ENCODE results near the gene SMG6. TPM values are rescaled to one million over a fixed set of nuclear protein-coding genes. Genes with fewer than 3 reads are reported as not detected.

Gene SMG6
- polyA plus RNA-seq, 1 of the 3 experiments (the other 2 are of a cell fraction): 15.7 TPM

DNA sequence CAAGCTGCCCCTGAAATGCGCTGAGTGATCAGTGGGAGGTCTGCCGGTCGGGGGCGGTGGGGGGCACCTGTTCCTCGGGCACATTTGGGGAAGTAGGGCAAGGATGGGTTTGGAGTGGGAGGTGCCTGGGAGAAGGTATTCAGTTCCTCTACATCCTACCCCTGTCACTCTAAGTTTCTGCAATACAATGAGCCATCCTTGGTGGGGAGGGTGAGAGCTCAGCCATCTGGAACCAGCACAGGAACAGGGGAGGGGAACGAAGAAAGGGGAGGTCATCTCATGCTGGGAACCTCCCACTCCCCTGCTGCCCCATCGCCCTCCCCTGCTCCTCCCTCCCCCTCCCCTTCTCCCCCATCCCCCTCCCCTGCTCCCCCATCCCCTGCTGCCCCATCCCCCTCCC, 269.4 kb downstream of the SMG6 start:
- Histone ChIP-seq H3F3A (replicated peaks; ENCODE audit: insufficient read depth) (no peaks in the 10 kb centered on the region), H3K4me1 (ENCODE audit: control insufficient read depth in 1 of 2, insufficient read depth in 2 of 2, low read depth in 1 of 2, low read length in 1 of 2) (peaks cover 5 to 9% of the 10 kb centered on the region in 2 experiments; a peak in 2 of 4 replicates), H4K20me1 (ENCODE audit: insufficient read depth) (no peaks in the 10 kb centered on the region), H3K27ac (ENCODE audit: low read depth in 2 of 2, low read length in 1 of 2) (no peak overlapping the region), H3K36me3 (replicated peaks in 1 of 2; ENCODE audit: control insufficient read depth in 1 of 2, insufficient read depth in 2 of 2, low read length in 1 of 2) (peaks cover 0 to 21% of the 10 kb centered on the region in 2 experiments), H3K4me3 (ENCODE audit: low read depth in 2 of 2, low read length in 1 of 2) (no peak overlapping the region), H3K9me3 (no peaks in the 10 kb centered on the region), H3K4me2 (no peak overlapping the region), H3K27me3 (ENCODE audit: insufficient read depth) (no peaks in the 10 kb centered on the region), H3K79me2 (ENCODE audit: insufficient read depth) (peaks cover 22% of the 10 kb centered on the region), H3K9me2 (no peaks in the 10 kb centered on the region), H2AFZ (ENCODE audit: low read depth) (no peak overlapping the region), H3K9ac (no peak overlapping the region)
- TF ChIP-seq, protein P1, sequence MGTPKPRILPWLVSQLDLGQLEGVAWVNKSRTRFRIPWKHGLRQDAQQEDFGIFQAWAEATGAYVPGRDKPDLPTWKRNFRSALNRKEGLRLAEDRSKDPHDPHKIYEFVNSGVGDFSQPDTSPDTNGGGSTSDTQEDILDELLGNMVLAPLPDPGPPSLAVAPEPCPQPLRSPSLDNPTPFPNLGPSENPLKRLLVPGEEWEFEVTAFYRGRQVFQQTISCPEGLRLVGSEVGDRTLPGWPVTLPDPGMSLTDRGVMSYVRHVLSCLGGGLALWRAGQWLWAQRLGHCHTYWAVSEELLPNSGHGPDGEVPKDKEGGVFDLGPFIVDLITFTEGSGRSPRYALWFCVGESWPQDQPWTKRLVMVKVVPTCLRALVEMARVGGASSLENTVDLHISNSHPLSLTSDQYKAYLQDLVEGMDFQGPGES (IDR thresholded peaks at IDR 0.05; ENCODE audit: low read depth, low read length): no peak
- no peak for TF ChIP-seq ELF1 (IDR thresholded peaks at IDR 0.05)
- no peak for TF ChIP-seq RXRA (IDR thresholded peaks at IDR 0.05; ENCODE audit: borderline replicate concordance, low read depth)
- TF ChIP-seq NFIC (IDR thresholded peaks at IDR 0.05; ENCODE audit: borderline replicate concordance): no peak
- TF ChIP-seq MEF2A (IDR thresholded peaks at IDR 0.05; ENCODE audit: borderline replicate concordance, low read depth): no peak
- TF ChIP-seq USF2 (IDR thresholded peaks at IDR 0.05; ENCODE audit: borderline replicate concordance, low read depth, low read length): no peak
- TF ChIP-seq FOXM1 (IDR thresholded peaks at IDR 0.05; ENCODE audit: low read depth): no peak
- TF ChIP-seq GATA2 (CRISPR knock-in tag; IDR thresholded peaks at IDR 0.05): no peak
- TF ChIP-seq EP300 (IDR thresholded peaks at IDR 0.05; ENCODE audit: borderline replicate concordance in 1 of 2, low read depth in 1 of 2, low read length in 1 of 2): no peak
- TF ChIP-seq, protein P2, sequence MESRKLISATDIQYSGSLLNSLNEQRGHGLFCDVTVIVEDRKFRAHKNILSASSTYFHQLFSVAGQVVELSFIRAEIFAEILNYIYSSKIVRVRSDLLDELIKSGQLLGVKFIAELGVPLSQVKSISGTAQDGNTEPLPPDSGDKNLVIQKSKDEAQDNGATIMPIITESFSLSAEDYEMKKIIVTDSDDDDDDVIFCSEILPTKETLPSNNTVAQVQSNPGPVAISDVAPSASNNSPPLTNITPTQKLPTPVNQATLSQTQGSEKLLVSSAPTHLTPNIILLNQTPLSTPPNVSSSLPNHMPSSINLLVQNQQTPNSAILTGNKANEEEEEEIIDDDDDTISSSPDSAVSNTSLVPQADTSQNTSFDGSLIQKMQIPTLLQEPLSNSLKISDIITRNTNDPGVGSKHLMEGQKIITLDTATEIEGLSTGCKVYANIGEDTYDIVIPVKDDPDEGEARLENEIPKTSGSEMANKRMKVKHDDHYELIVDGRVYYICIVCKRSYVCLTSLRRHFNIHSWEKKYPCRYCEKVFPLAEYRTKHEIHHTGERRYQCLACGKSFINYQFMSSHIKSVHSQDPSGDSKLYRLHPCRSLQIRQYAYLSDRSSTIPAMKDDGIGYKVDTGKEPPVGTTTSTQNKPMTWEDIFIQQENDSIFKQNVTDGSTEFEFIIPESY (IDR thresholded peaks at IDR 0.05; ENCODE audit: borderline replicate concordance, low read depth): no peak
- no peak for TF ChIP-seq MXI1 (IDR thresholded peaks at IDR 0.05; ENCODE audit: low read depth, low read length)
- no peak for TF ChIP-seq FOSL2 (IDR thresholded peaks at IDR 0.05; ENCODE audit: borderline replicate concordance, low read depth)
- TF ChIP-seq EZH2phosphoT487 (IDR thresholded peaks at IDR 0.05; ENCODE audit: borderline replicate concordance, low read depth): no peak
- TF ChIP-seq YY1 (IDR thresholded peaks at IDR 0.05; ENCODE audit: low read depth): no peak
- no peak for TF ChIP-seq TEAD4 (IDR thresholded peaks at IDR 0.05; ENCODE audit: borderline replicate concordance, insufficient read depth)
- no peak for TF ChIP-seq FOXJ3 (CRISPR knock-in tag; IDR thresholded peaks at IDR 0.05)
- 79% methylated on average over 3 of the region's 7 CpGs for WGBS (ENCODE audit: low lambda C conversion rate)
- POLR2A ChIA-PET: no interaction called here
- CTCF ChIA-PET: interaction anchor here (0.6 to 3.3 kb wide), 2 partner anchors 125 to 197 kb away, joined by 3 to 18 read pairs; no protein-coding TSS in a partner anchor
- DNase-seq: no peak
